BLaER1 (cell line): Measurements from ENCODE around the gene MAGEA4.

Source experiments
- H3K27ac ChIP-seq: shearing (Covaris generic); formaldehyde crosslinking; 2 replicates; pipeline ENCODE4 v1.8.1; 2022
- H3K27me3 ChIP-seq: shearing (Covaris generic); formaldehyde crosslinking; 2 replicates; pipeline ENCODE4 v1.8.1; 2022
- H3K36me3 ChIP-seq: shearing (Covaris generic); formaldehyde crosslinking; 2 replicates; pipeline ENCODE4 v1.8.1; 2022
- H3K4me1 ChIP-seq: shearing (Covaris generic); formaldehyde crosslinking; 2 replicates; pipeline ENCODE4 v1.8.1; 2022
- H3K4me2 ChIP-seq: shearing (Covaris generic); formaldehyde crosslinking; 2 replicates; pipeline ENCODE4 v1.8.1; 2022
- H3K4me3 ChIP-seq: shearing (Covaris generic); formaldehyde crosslinking; 2 replicates; pipeline ENCODE4 v1.8.1; 2022
- H3K9ac ChIP-seq: shearing (Covaris generic); formaldehyde crosslinking; 2 replicates; pipeline ENCODE4 v1.8.1; 2022
- H3K9me3 ChIP-seq: shearing (Covaris generic); formaldehyde crosslinking; 2 replicates; pipeline ENCODE4 v1.8.1; 2022
- H4K20me1 ChIP-seq: shearing (Covaris generic); formaldehyde crosslinking; 2 replicates; pipeline ENCODE4 v1.8.1; 2022
- Cebpa-rat ChIP-seq: shearing (Covaris generic); IDR thresholded peaks from 2 replicates; pipeline ENCODE4 v1.8.1; 2022

Gene MAGEA4

GRCh38 chrX:151970661-151971060 lies 58.0 kb downstream of the MAGEA4 start:
- H3K27ac ChIP-seq: no peak overlapping the region
- no peak overlapping the region for H3K9ac ChIP-seq
- H3K36me3 ChIP-seq: no peaks in the 10 kb centered on the region
- no peak overlapping the region for H3K4me2 ChIP-seq
- TF ChIP-seq Cebpa-rat: no peak
- no peaks in the 10 kb centered on the region for H3K4me1 ChIP-seq
- H3K9me3 ChIP-seq: peaks cover 10% of the 10 kb centered on the region
- H3K27me3 ChIP-seq: peaks cover 95% of the 10 kb centered on the region
- H4K20me1 ChIP-seq: no peaks in the 10 kb centered on the region; the same call in 1 of the 2 replicates
- no peak overlapping the region for H3K4me3 ChIP-seq

- TF ChIP-seq Cebpa-rat: no peak
- H3K4me1 ChIP-seq: no peaks in the 10 kb centered on the region
- peaks cover 10% of the 10 kb centered on the region for H3K9me3 ChIP-seq
- H3K9ac ChIP-seq: no peak overlapping the region
- no peak overlapping the region for H3K4me2 ChIP-seq
- H3K4me3 ChIP-seq: no peak overlapping the region
- no peak overlapping the region for H3K27ac ChIP-seq
- no peaks in the 10 kb centered on the region for H3K36me3 ChIP-seq
- H4K20me1 ChIP-seq: peaks cover 4% of the 10 kb centered on the region; the same call in 1 of the 2 replicates
- peaks cover 95% of the 10 kb centered on the region for H3K27me3 ChIP-seq
These were observed 60.5 kb downstream of the MAGEA4 start for GRCh38 chrX:151973060-151973661.

DNA sequence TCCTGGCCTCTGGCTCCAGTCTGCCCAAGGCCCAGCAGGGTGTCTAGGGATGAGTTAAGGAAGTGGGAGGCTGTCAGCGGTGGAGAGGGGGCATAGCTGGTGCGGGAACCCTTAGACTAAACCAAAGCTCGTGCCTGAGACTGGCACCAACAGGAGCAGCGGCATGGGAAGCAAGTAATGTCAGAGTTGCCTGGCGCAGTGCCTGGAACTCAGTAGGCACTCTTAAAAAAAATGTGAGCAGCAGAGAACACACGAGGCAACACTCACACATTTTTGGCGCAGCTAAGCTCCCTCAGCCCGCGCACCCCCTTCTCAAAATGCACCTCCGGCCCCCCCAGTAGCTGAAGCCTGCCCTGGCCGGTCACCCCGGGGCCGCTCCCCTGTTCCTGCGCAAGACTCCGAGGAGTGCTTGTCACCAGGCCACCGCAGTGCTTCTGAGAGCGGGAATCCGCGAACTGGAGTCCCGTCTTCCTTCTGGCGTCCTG lies 61.2 kb downstream of the MAGEA4 start:
- peaks cover 10% of the 10 kb centered on the region for H3K9me3 ChIP-seq
- H3K36me3 ChIP-seq: no peaks in the 10 kb centered on the region
- no peaks in the 10 kb centered on the region for H3K4me1 ChIP-seq
- no peak for TF ChIP-seq Cebpa-rat
- no peak overlapping the region for H3K9ac ChIP-seq
- H3K4me3 ChIP-seq: no peak overlapping the region
- no peak overlapping the region for H3K27ac ChIP-seq
- peaks cover 4% of the 10 kb centered on the region; the same call in 1 of the 2 replicates for H4K20me1 ChIP-seq
- peaks cover 95% of the 10 kb centered on the region for H3K27me3 ChIP-seq
- H3K4me2 ChIP-seq: no peak overlapping the region
